GM12878 (cell line): ENCODE results near the gene VCPKMT. TPM values are rescaled to one million over a fixed set of nuclear protein-coding genes. Genes with fewer than 3 reads are reported as not detected.

ENCODE experiments used
- ATAC-seq: fragments of 200-7000 bp; cut with Tn5 transposase; 3 replicates; pipeline ENCODE4 v1.9.1; 2020; ENCODE audit warnings: mild to moderate bottlenecking, moderate library complexity
- BruUV-seq: library from RNA; stranded (reverse); fragments of 400-500 nt; replicated peaks from 2 replicates; lab custom pipeline; 2021; lab: Mats Ljungman, UMichigan
- CTCF ChIA-PET: fragments of 300-600 bp; sonication (Branson Sonifier 250); formaldehyde crosslinking; extraction: SDS; loops from one replicate; lab custom pipeline; 2021; ENCODE audit warnings: inconsistent platforms; lab: Yijun Ruan, JAX
- POLR2A ChIA-PET: fragments of 350-600 bp; formaldehyde crosslinking; extraction: SDS; loops from one replicate; lab custom pipeline; 2021; ENCODE audit warnings: inconsistent platforms; lab: Charles Lee
- RAD21 ChIA-PET: fragments of 300-600 bp; sonication (Branson Sonifier 250); formaldehyde crosslinking; loops from one replicate; lab custom pipeline; 2023; ENCODE audit warnings: antibody characterized with exemption; ENCODE audit not compliant: unreplicated experiment; lab: Charles Lee
- SMC1A ChIA-PET: fragments of 300-600 bp; sonication (Branson Sonifier 250); formaldehyde crosslinking; loops from one replicate; lab custom pipeline; 2023; ENCODE audit not compliant: unreplicated experiment, uncharacterized antibody; lab: Charles Lee
- DNase-seq: peaks from one replicate; pipeline ENCODE4 v3.0.0-alpha.2; 2011; ENCODE audit warnings: low read depth, low spot score
- FAIRE-seq: peaks from 3 replicates; lab custom pipeline; 2011; peaks lifted over from hg19 to GRCh38; lab: Jason Lieb, UNC
- H2AFZ ChIP-seq: 2 replicates; pipeline ENCODE4 v1.6.0; 2011; ENCODE audit warnings: low read depth, low read length, control low read depth; ENCODE audit not compliant: control insufficient read depth
- H3K27ac ChIP-seq: 2 replicates; pipeline ENCODE4 v1.5.1; 2011; ENCODE audit warnings: control low read depth; ENCODE audit not compliant: control insufficient read depth, insufficient read depth
- H3K27me3 ChIP-seq, 2 experiments: replicated peaks in 1 of 2; 2 replicates each; pipeline versions ENCODE4 v1.6.0 to v1.6.1; 2011; ENCODE audit warnings: low read length in 1 of 2; ENCODE audit not compliant: control insufficient read depth in 2 of 2, insufficient read depth in 2 of 2
- H3K36me3 ChIP-seq, 2 experiments: 2 replicates each; pipeline ENCODE4 v1.5.1; 2011; ENCODE audit warnings: low read length in 1 of 2; ENCODE audit not compliant: control insufficient read depth in 2 of 2, insufficient read depth in 2 of 2
- H3K4me1 ChIP-seq: 2 replicates; pipeline ENCODE4 v1.6.1; 2011; ENCODE audit warnings: mild to moderate bottlenecking, low read length, moderate library complexity, mixed read lengths; ENCODE audit not compliant: control insufficient read depth, insufficient read depth
- H3K4me2 ChIP-seq: 2 replicates; pipeline ENCODE4 v1.6.0; 2011; ENCODE audit warnings: control low read depth; ENCODE audit not compliant: control insufficient read depth, insufficient read depth
- H3K4me3 ChIP-seq: fragments of 200-600 bp; sonication (generic); 2 replicates; pipeline ENCODE4 v1.5.1; 2016
- H3K79me2 ChIP-seq: 2 replicates; pipeline ENCODE4 v1.6.0; 2011; ENCODE audit warnings: low read length; ENCODE audit not compliant: control insufficient read depth, insufficient read depth
- H3K9ac ChIP-seq: 2 replicates; pipeline ENCODE4 v1.8.0; 2011; ENCODE audit warnings: low read length, control low read depth, mixed read lengths; ENCODE audit not compliant: control insufficient read depth, insufficient read depth
- H3K9me3 ChIP-seq: replicated peaks from 3 replicates; pipeline ENCODE4 v1.5.1; 2011; ENCODE audit warnings: mild to moderate bottlenecking, low read length; ENCODE audit not compliant: control insufficient read depth, insufficient read depth
- H4K20me1 ChIP-seq: 2 replicates; pipeline ENCODE4 v1.6.0; 2011; ENCODE audit not compliant: control insufficient read depth, insufficient read depth
- BCLAF1 ChIP-seq: fragments of 450-650 bp; IDR thresholded peaks from 2 replicates; pipeline ENCODE4 v1.6.1; 2017; ENCODE audit warnings: antibody characterized with exemption, mild to moderate bottlenecking, moderate library complexity
- CBFB ChIP-seq: IDR thresholded peaks from 2 replicates; pipeline ENCODE4 v1.6.1; 2016; ENCODE audit warnings: antibody characterized with exemption, low read depth
- CEBPB ChIP-seq, 2 experiments: fragments of 150-350 bp in 1 of 2; IDR thresholded peaks; 2 replicates each; pipeline ENCODE4 v1.6.1; 2012 to 2014; ENCODE audit warnings: low read depth in 2 of 2, low read length in 2 of 2, borderline replicate concordance in 1 of 2, inconsistent platforms in 1 of 2
- NFIC ChIP-seq: IDR thresholded peaks from 2 replicates; pipeline ENCODE4 v1.6.1; 2012; ENCODE audit warnings: low read depth, mild to moderate bottlenecking, inconsistent platforms, low read length, moderate library complexity
- NFYB ChIP-seq: IDR thresholded peaks from 2 replicates; pipeline ENCODE4 v1.6.1; 2011; ENCODE audit warnings: low read depth, mild to moderate bottlenecking, low read length, improper control_type of control experiment, moderate library complexity; ENCODE audit not compliant: insufficient read depth
- PAX8 ChIP-seq: fragments of 450-650 bp; IDR thresholded peaks from 2 replicates; pipeline ENCODE4 v1.6.1; 2017; ENCODE audit warnings: mild to moderate bottlenecking, moderate library complexity
- SMAD1 ChIP-seq: fragments of 450-650 bp; IDR thresholded peaks from 2 replicates; pipeline ENCODE4 v1.6.1; 2018; ENCODE audit warnings: mild to moderate bottlenecking, low read depth; ENCODE audit not compliant: partially characterized antibody
- SMAD5 ChIP-seq: IDR thresholded peaks from 2 replicates; pipeline ENCODE4 v1.6.1; 2016; ENCODE audit warnings: antibody characterized with exemption, low read depth
- STAT1 ChIP-seq: fragments of 450-650 bp; conservative IDR thresholded peaks from 2 replicates; pipeline ENCODE4 v1.6.1; 2014; ENCODE audit warnings: antibody characterized with exemption, mild to moderate bottlenecking
- STAT3 ChIP-seq: IDR thresholded peaks from 2 replicates; pipeline ENCODE4 v1.6.1; 2011; ENCODE audit warnings: low read depth, low read length, improper control_type of control experiment
- TCF12 ChIP-seq: IDR thresholded peaks from 2 replicates; pipeline ENCODE4 v1.6.1; 2011; ENCODE audit warnings: low read depth, mild to moderate bottlenecking, low read length
- YBX1 ChIP-seq: fragments of 450-650 bp; IDR thresholded peaks from 2 replicates; pipeline ENCODE4 v1.6.1; 2016; ENCODE audit warnings: antibody characterized with exemption
- ZSCAN29 ChIP-seq: fragments of 450-650 bp; IDR thresholded peaks from 2 replicates; pipeline ENCODE4 v1.6.1; 2017; ENCODE audit warnings: mild to moderate bottlenecking, moderate library complexity
- WGBS: methylation state at CpG from one replicate; pipeline ENCODE4 v1.1.6; 2016; ENCODE audit warnings: low lambda C conversion rate; ENCODE audit not compliant: insufficient replicate concordance, insufficient coverage; ENCODE audit errors: missing lambda C conversion rate; 5-methylcytosine and 5-hydroxymethylcytosine counted together
- in situ Hi-C: fragments of 300-500 bp; cut with MboI; formaldehyde crosslinking; loops from 9 replicates; pipeline ENCODE4 v1.14.3; 2018; ENCODE audit warnings: mixed read lengths
- intact Hi-C: fragments of 100-400 bp; cut with micrococcal nuclease; formaldehyde crosslinking; loops from one replicate; pipeline ENCODE4 v1.14.2; 2022; ENCODE audit not compliant: unreplicated experiment
- polyA plus RNA-seq, 11 experiments: library from polyadenylated mRNA; depleted of rRNA in 4 of 11; unstranded in 6 of 11; stranded (reverse) in 5 of 11; fragments of >200 nt; fragmentation: Nextera tagmentation in 4 of 11; fragmentation: Illumina TruSeq in 1 of 11; extraction: Ambion mirVana in 4 of 11; extraction: Trizol in 1 of 11; gene quantifications; 1 replicate in 1 of 11; 2 replicates in 10 of 11; pipeline versions ENCODE4 v1.2.1 to v1.2.3, GENCODE V29; 2011 to 2016; ENCODE audit warnings: inconsistent platforms in 2 of 11, missing spikeins in 2 of 11, low read depth in 1 of 11
- total RNA-seq, 4 experiments: library from RNA; depleted of rRNA in 3 of 4; stranded (reverse); fragments of >200 nt in 3 of 4; fragmentation: Illumina TruSeq in 1 of 4; extraction: Trizol in 1 of 4; gene quantifications; 2 replicates each; pipeline versions ENCODE4 v1.2.1 to v1.2.3, GENCODE V29; 2013 to 2021

Gene VCPKMT
- total and polyA plus RNA-seq, 10 of the 15 experiments (the other 5 are each of a cell fraction or from before 2014, with no cell fraction given), result 8.5 to 18.4 (median 12.8) TPM

- no peak for FAIRE-seq
- Histone ChIP-seq H3K27me3 (no peaks in the 10 kb centered on the region), H3K79me2 (peaks cover 3% of the 10 kb centered on the region; the same call in 1 of the 2 replicates), H4K20me1 (no peaks in the 10 kb centered on the region), H3K36me3 (no peaks in the 10 kb centered on the region; a peak in 1 of 4 replicates), H3K4me2 (no peak overlapping the region), H3K4me3 (no peak overlapping the region), H3K27ac (no peak overlapping the region), H3K4me1 (peaks cover 35% of the 10 kb centered on the region), H3K9ac (no peak overlapping the region), H3K9me3 (no peaks in the 10 kb centered on the region), H2AFZ (no peak overlapping the region)
- no TSS peak for BruUV-seq
- CTCF ChIA-PET, result interaction anchor here (0.5 to 2.3 kb wide), 3 partner anchors 13 to 220 kb away, joined by 3 to 6 read pairs (median 3); no protein-coding TSS in a partner anchor
- intact Hi-C loops (no loop called here), in situ Hi-C loops (no loop called here)
- RAD21 ChIA-PET, result interaction anchor here (0.9 to 2.4 kb wide), 5 partner anchors 8 to 35 kb away, joined by 3 to 13 read pairs (median 4); no protein-coding TSS in a partner anchor
- SMC1A ChIA-PET, result interaction anchor here (1.0 to 2.0 kb wide), 3 partner anchors 12 to 34 kb away, joined by 3 to 13 read pairs (median 5); no protein-coding TSS in a partner anchor
- no peak for ATAC-seq
- WGBS, result over 99% methylated on average over 7 of the region's 7 CpGs
- TF ChIP-seq STAT3 (no peak), CBFB (no peak), SMAD5 (no peak), TCF12 (no peak), NFIC (no peak), PAX8 (no peak), STAT1 (no peak), SMAD1 (no peak), YBX1 (no peak), ZSCAN29 (no peak), CEBPB (IDR thresholded peaks at IDR 0.05; ENCODE audit: borderline replicate concordance in 1 of 2, low read depth in 2 of 2, low read length in 2 of 2) (no peak), BCLAF1 (no peak), NFYB (no peak)
- POLR2A ChIA-PET, result interaction anchor here (0.6 to 1.4 kb wide), 3 partner anchors 14 to 21 kb away, joined by 3 to 7 read pairs (median 6); no protein-coding TSS in a partner anchor
- DNase-seq, result no peak
Measured at GRCh38 chr14:50068496-50068895, 47.9 kb downstream of the VCPKMT start.
